Right atrium auricular region (tissue), 2 donors: ENCODE data around the gene HLA-B. TPM values are rescaled to one million over a fixed set of nuclear protein-coding genes. Genes with fewer than 3 reads are reported as not detected.

Experiments used
- DNase-seq: peaks from one replicate; pipeline ENCODE4 v3.0.0-alpha.2; 2019; ENCODE audit warnings: low spot score
- H3K27ac ChIP-seq, 2 donors: fragments of 200-600 bp; sonication (generic); 1 replicate in 1 of 2; 2 replicates in 1 of 2; pipeline ENCODE4 v1.5.1; 2016 to 2019
- H3K27me3 ChIP-seq, 2 donors: fragments of 200-600 bp; sonication (generic); one replicate each; pipeline versions ENCODE4 v1.5.1 to v1.6.0; 2017 to 2019
- H3K36me3 ChIP-seq: fragments of 200-600 bp; sonication (generic); one replicate; pipeline ENCODE4 v1.5.1; 2016
- H3K4me1 ChIP-seq, 2 donors: fragments of 200-600 bp; sonication (generic); one replicate each; pipeline versions ENCODE4 v1.5.1 to v1.6.0; 2017 to 2019
- H3K4me3 ChIP-seq, 2 donors: fragments of 200-600 bp; sonication (generic); 1 replicate in 1 of 2; 2 replicates in 1 of 2; pipeline ENCODE4 v1.5.1; 2017 to 2019; ENCODE audit warnings: mild to moderate bottlenecking in 1 of 2, moderate library complexity in 1 of 2
- H3K9me3 ChIP-seq, 2 donors: fragments of 200-600 bp; sonication (generic); one replicate each; pipeline ENCODE4 v1.5.1; 2019
- total RNA-seq, 2 donors: library from RNA; depleted of rRNA; stranded (reverse); fragments of >200 nt; gene quantifications; one replicate each; pipeline ENCODE4 v1.1.0, GENCODE V29; 2016
- TF ChIP-seq, protein P1 (sequence below), 2 donors: fragments of 200-600 bp; sonication (generic); IDR thresholded peaks; one replicate each; pipeline ENCODE4 v1.5.1; 2019; ENCODE audit warnings: antibody characterized with exemption in 2 of 2

Gene HLA-B
- total RNA-seq, 2 donors from 2014 or later, result 297 to 584 TPM

DNA sequence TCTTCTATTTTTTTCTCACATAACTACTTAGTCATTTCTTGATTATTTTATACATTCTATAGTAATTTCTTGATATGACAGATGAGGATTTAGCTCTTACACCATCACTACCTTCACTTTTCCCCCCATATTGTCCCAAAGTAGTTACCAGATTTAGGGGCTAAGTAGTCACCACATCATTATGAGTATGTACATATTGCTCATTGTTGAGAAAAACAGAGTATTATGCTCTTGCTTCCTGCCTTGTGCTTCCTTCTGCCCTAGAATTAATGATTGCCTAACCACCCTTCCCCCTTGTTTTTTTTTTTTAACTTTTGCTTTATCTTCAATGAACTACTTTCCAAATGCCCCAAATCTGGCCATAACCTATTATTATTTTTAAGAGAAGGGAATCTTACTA, 6.8 kb upstream of the HLA-B start:
- Histone ChIP-seq H3K9me3 (no peaks in the 10 kb centered on the region), H3K36me3 (no peaks in the 10 kb centered on the region), H3K27ac (no peak overlapping the region), H3K4me3 (no peak overlapping the region), H3K4me1 (no peaks in the 10 kb centered on the region), H3K27me3 (no peaks in the 10 kb centered on the region)
- TF ChIP-seq, protein P1, sequence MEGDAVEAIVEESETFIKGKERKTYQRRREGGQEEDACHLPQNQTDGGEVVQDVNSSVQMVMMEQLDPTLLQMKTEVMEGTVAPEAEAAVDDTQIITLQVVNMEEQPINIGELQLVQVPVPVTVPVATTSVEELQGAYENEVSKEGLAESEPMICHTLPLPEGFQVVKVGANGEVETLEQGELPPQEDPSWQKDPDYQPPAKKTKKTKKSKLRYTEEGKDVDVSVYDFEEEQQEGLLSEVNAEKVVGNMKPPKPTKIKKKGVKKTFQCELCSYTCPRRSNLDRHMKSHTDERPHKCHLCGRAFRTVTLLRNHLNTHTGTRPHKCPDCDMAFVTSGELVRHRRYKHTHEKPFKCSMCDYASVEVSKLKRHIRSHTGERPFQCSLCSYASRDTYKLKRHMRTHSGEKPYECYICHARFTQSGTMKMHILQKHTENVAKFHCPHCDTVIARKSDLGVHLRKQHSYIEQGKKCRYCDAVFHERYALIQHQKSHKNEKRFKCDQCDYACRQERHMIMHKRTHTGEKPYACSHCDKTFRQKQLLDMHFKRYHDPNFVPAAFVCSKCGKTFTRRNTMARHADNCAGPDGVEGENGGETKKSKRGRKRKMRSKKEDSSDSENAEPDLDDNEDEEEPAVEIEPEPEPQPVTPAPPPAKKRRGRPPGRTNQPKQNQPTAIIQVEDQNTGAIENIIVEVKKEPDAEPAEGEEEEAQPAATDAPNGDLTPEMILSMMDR (IDR thresholded peaks at IDR 0.05), result no peak
- no peak for DNase-seq

DNA sequence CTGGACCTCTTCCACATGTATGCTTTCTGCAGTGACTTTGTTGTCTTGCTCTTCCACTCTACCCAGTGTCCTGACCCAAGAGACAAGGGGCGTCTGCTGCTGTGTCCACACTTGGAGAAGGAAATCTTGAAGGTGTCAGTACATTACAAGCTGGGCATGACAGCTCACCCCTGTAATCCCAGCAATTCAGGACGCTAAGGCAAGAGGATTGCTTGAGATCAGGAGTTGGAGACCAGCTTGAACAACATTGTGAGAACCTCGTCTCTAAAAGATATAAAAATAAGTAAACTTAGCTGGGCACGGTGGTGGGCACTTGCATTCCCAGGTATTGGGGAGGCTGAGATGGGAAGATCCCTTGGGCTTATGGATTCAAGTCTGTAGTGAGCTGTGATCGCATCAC, 5.8 kb upstream of the HLA-B start:
- H3K36me3 ChIP-seq, result no peaks in the 10 kb centered on the region
- H3K27ac ChIP-seq, result no peak overlapping the region
- TF ChIP-seq, protein P1 (IDR thresholded peaks at IDR 0.05), result no peak
- no peaks in the 10 kb centered on the region for H3K4me1 ChIP-seq
- no peak overlapping the region for H3K4me3 ChIP-seq
- H3K27me3 ChIP-seq, result no peaks in the 10 kb centered on the region
- H3K9me3 ChIP-seq, result no peaks in the 10 kb centered on the region
- DNase-seq, result no peak

DNA sequence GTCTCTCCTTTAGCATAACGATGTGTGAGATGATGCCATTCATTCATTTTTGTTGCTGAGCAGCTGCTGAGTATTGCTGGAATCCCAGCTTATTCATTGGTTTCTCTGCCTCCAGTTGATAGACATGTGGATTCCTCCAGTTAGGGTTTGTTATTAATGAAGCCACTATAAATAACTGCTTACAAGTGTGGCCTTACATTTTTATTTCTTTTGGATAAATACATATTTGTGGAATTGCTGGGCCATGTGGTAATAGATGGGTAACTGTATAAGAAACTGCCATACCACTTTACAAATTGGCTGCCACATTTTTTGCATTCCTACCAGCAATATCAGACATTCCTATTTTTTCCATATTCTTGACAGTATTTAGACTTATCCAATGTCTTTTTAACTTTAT, 2.6 kb upstream of the HLA-B start:
- TF ChIP-seq, protein P1 (IDR thresholded peaks at IDR 0.05), result no peak
- peaks cover 0 to 14% of the 10 kb centered on the region in 2 donors for H3K4me1 ChIP-seq
- DNase-seq, result no peak

DNA sequence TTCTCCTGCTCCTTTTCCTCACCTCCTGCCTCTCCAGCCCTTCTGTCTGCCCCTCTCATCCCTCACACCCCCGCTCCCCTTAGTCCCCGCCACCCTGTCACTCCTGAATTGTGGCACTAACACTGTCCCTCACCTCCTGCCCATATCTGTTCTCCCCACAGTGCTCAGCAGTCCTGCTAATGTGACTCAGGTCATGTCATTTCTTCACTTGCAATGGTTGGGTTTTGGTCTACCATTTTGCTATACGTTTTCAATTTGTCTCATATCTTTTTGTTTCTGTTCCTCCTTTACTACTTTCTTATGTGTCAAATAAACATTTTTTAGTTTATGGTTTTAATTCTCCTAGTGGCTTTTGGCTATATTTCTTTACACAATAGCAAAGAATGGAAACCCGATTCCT, 1.3 kb upstream of the HLA-B start:
- Histone ChIP-seq H3K27ac (peak overlapping the region in 1 of 2 donors; percentile 78), H3K4me3 (no peak overlapping the region), H3K9me3 (no peaks in the 10 kb centered on the region), H3K4me1 (peaks cover 0 to 17% of the 10 kb centered on the region in 2 donors), H3K27me3 (no peaks in the 10 kb centered on the region), H3K36me3 (peaks cover 7% of the 10 kb centered on the region)
- DNase-seq, result no peak
- TF ChIP-seq, protein P1 (IDR thresholded peaks at IDR 0.05), result no peak

More for the DNA sequence above, 2.6 kb upstream of the HLA-B start:
- Histone ChIP-seq H3K27ac (no peak overlapping the region), H3K9me3 (no peaks in the 10 kb centered on the region), H3K36me3 (no peaks in the 10 kb centered on the region), H3K27me3 (no peaks in the 10 kb centered on the region), H3K4me3 (no peak overlapping the region)

DNA sequence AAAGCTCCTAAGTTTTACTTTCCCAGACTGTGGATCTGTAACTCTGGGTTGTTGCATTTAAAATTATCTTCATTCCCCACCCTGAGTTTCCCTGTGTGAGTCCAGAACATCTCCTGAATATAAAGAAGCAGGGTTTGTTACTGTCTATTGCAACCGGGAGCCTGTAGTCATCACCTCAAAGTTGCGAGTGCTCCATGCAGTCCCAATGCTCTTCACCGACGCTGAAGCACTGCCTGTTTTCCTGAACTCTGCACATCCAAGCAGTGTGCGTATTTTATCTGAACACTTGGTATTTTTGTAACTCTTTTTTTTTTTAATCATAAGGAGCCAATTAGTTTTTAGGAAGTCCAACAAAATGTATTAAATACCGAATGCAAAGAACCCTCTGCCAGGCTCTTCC, 907 bp upstream of the HLA-B start:
- H3K4me1 ChIP-seq, result peaks cover 0 to 17% of the 10 kb centered on the region in 2 donors
- no peak overlapping the region for H3K4me3 ChIP-seq
- H3K36me3 ChIP-seq, result peaks cover 7% of the 10 kb centered on the region
- TF ChIP-seq, protein P1 (IDR thresholded peaks at IDR 0.05), result no peak
- H3K9me3 ChIP-seq, result no peaks in the 10 kb centered on the region
- no peak for DNase-seq
- H3K27ac ChIP-seq, result peak overlapping the region in 1 of 2 donors; percentile 78
- no peaks in the 10 kb centered on the region for H3K27me3 ChIP-seq

DNA sequence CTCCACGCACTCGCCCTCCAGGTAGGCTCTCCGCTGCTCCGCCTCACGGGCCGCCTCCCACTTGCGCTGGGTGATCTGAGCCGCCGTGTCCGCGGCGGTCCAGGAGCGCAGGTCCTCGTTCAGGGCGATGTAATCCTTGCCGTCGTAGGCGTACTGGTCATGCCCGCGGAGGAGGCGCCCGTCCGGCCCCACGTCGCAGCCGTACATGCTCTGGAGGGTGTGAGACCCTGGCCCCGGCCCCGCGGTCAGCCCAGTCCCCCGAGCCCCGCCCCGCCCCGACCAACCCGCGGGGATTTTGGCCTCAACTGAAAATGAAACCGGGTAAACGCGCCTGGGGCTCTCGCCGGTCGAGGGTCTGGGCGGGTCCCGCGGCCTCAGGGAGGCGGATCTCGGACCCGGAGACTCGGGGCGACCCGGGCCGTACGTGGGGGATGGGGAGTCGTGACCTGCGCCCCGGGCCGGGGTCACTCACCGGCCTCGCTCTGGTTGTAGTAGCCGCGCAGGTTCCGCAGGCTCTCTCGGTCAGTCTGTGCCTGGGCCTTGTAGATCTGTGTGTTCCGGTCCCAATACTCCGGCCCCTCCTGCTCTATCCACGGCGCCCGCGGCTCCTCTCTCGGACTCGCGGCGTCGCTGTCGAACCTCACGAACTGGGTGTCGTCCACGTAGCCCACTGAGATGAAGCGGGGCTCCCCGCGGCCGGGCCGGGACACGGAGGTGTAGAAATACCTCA, 598 bp downstream of the HLA-B start:
- TF ChIP-seq, protein P1 (IDR thresholded peaks at IDR 0.05), result no peak
- H3K36me3 ChIP-seq, result peaks cover 7% of the 10 kb centered on the region
- peak overlapping the region; percentile 68 to 78 for H3K27ac ChIP-seq

More for the DNA sequence above, 598 bp downstream of the HLA-B start:
- H3K4me1 ChIP-seq, result peaks cover 0 to 17% of the 10 kb centered on the region in 2 donors
- H3K27me3 ChIP-seq, result no peaks in the 10 kb centered on the region
- H3K4me3 ChIP-seq, result peak overlapping the region; percentile 59 to 66
- no peak for DNase-seq
- H3K9me3 ChIP-seq, result no peaks in the 10 kb centered on the region
